Activated T-cell treated with anti-CD3 and anti-CD28 coated beads for 4 hours (primary cell): ENCODE results near the gene TPPP.
A peak's percentile ranks its signal among the peaks of the same experiment; 100 is the strongest.
"Not testable (repeated sequence)": the region's sequence is repeated elsewhere in the genome, so short reads cannot be mapped to it uniquely, and the experiment has no call there.

ENCODE experiments used
- DNase-seq: peaks from one replicate; pipeline ENCODE4 v3.0.0-alpha.2; 2020

Gene TPPP

GRCh38 chr5:693271-694041 is at the start of gene TPPP:
Gene TPPP (minus strand): TSS chr5:693352. CDS start chr5:678060, 15,292 bp downstream.
- DNase-seq: peak; percentile 75

DNA sequence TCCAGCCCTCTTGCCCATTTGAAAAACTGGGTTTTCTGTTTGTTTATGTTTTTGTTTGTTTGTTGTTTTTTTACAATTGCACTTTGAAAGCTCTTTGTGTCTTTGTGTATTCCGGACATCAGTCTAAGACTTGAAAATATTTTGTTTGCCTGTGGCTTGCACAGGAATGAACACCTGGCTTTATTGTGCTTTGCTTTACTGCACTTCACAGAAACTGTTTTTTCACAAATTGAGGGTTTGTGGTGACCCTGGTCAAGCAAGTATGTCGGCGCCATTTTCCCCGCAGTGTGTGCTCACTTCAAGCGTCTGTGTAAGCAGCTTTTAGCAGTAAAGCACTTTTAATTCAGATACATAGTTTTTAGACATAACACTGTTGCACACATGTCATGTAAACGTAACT is 49.1 kb upstream of the TPPP start:
- DNase-seq: not testable (repeated sequence)

GRCh38 chr5:734145-734544 is 41.0 kb upstream of the TPPP start:
- DNase-seq: not testable (repeated sequence)

DNA sequence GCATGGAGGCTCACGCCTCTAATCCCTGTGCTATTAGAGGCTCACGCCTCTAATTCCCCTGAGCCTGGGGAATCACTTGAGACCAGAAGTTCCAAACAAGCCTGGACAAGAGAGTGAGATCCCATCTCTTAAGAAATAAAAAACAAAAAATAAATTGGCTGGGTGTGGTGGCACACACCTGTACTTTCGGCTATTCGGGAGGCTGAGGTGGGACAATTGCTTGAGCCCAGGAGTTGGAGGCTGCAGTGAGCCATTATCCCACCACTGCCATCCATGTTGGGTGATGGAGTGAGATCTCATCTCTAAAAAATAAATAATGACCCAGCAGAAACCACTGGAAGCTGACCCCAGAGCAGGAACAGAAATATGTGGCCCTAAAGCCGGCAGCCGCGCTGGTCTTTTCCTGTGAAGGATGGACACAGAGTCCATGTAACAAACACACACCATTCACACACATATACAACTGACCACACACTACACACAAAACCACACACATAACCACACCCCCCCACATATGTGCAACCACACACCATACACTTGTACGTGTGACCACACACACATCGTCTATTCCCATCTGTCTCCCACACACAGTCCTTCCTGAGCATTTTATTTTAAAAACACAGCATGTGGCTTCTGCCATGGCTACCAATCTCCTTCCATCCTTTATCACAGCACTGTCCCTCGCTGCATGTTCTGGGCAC is 39.8 kb upstream of the TPPP start:
- DNase-seq: not testable (repeated sequence)

GRCh38 chr5:729225-729624 is 36.1 kb upstream of the TPPP start:
- DNase-seq: not testable (repeated sequence)

- not testable (repeated sequence) for DNase-seq
Measured at GRCh38 chr5:727087-727486, 33.9 kb upstream of the TPPP start.

DNA sequence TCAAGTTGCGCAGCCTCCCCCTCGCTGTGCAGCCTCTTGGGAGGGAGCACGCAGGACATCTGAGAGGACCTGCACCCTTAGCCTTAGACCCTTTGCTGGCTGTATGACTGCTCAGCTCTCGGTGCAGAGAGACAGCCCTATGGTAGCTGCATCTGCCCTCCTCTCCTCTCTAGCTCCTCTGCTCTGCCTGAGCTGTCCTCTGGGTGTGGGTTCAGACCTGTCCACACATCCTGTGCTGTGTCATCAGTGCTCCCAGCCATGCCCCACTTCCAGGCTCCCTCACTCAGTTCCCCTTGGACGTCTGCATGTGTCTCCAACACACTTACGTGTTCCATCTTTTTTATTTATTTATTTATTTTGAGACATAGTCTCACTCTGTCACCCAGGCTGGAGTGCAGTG is 30.7 kb upstream of the TPPP start:
- DNase-seq: not testable (repeated sequence)

DNA sequence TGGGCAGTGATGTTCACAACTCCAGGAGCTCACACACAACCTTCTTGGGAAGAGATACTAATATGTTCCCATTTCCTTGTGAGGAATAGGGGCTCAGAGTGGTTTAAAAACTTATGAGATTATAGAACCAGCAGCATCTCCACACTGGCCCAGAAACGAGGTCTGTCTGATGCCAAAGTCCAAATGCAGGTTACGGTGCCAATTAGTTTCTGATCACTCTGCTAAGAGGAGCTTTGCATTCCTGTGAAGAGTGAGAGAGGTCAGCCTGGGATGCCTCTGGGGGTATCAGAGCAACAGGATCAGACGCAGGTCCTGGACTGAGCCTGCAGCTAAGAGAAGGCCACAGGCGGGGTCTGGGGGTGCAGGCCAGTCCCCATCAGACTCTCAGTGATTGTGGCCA is 30.2 kb upstream of the TPPP start:
- not testable (repeated sequence) for DNase-seq

DNA sequence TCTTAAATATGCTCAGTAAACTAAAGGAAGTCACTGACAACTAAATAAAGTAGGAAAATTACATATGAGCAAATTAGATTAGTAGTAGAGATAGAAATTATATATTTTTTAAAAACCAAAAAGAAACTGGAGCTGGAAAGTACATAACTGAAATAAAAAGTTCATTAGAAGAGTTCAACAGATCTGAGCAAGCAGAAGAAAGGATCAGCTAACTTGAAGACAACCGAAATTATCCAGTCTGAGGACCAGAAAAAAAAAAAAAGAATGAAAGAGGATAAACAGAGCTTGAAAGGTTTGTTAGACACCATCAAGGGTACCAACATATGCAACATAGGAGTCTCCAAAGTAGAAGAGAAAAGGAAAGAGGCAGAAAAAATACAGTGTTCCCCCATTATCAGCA is 26.2 kb upstream of the TPPP start:
- DNase-seq: not testable (repeated sequence)

- no peak for DNase-seq
Measured at GRCh38 chr5:717143-717542, 24.0 kb upstream of the TPPP start.

DNA sequence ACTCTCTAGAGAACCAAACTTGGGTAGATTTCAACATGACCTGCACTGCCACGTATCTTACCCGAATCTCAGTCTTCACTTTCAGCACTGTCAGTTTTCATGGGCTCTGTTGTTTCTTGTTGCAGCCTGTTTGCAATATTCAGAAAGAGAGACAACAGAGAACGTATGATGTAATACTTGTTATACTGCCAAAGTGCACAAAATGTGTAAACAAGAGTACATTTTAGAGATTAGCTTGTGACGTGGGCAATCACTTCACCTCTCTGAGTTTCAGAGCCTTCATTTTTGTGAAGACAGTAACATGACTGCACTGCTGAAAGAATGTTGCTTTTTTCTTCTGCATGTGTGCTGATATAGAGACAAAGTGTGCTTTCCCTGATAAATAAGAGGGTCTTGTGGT is 23.6 kb upstream of the TPPP start:
- DNase-seq: not testable (repeated sequence)

- DNase-seq: not testable (repeated sequence)
Measured at GRCh38 chr5:715636-716035, 22.5 kb upstream of the TPPP start.

GRCh38 chr5:714215-715118 is 21.3 kb upstream of the TPPP start:
- DNase-seq: not testable (repeated sequence)

DNA sequence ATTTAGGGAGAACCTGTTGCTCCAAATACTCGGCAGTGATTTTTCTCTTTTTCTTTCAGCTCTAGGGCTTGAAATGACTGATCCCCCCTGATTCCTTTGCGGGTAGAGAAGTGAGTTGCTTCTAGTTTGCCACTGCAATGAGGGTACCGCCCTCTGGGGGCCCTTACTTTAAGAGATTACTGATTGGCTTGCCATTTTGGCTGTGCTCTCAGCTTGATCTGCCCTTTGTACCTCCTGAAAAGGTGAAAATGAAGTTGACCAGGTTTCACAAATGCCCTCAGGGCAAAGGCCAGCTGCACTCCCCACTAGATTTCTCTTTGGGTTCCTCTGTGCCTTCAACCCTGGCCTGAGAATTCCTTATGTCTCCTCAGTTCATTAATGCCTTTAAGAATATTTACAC is 20.5 kb upstream of the TPPP start:
- not testable (repeated sequence) for DNase-seq

DNA sequence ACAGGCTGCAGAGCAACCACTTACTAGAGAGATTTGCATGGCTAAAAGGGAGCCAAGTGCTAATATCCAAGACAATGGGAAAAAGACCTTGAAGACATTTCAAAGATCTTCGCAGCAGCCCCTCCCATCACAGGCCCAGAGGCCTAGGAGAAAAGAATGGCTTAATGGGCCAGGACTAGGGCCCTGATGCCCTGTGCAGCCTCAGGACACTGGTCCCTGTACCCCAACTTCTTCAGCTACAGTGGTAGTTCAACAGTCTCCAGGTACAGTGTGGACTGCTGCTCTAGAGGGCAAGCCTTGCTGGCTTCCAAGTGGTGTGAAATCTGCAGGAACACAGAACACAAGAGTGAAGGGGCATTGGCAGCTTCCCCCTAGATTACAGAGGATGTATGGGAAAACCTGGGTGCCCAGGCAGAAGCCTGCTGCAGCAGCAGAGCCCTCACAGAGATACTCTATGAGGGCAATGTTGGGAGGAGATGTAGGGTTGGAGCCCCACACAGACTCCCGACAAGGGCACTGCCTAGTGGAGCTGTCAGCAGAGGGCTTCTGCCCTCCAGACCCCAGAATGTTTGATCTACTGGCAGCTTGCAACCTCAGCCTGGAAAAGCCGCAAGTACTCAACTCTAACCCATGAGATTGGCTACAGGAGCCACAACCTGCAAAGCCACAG is 15.8 kb upstream of the TPPP start:
- DNase-seq: not testable (repeated sequence)

DNA sequence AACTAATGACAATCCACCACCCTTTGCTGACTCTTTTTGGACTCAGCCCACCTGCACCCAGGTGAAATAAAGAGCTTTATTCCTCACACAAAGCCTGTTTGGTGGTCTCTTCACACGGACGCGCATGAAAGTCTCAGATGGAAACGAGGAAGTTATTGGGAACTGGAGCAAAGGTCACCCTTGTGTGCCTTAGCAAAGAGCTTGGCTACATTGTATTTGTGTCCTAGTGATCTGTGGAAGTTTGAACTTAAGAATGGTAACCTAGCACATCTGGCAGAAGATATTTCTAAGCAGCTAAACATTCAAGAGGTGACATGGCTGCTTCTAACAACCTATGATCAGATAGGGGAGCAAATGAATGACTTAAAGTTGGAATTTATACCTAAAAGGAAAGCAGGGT is 15.2 kb upstream of the TPPP start:
- DNase-seq: not testable (repeated sequence)

- not testable (repeated sequence) for DNase-seq
Measured at GRCh38 chr5:706127-706526, 13.0 kb upstream of the TPPP start.

DNA sequence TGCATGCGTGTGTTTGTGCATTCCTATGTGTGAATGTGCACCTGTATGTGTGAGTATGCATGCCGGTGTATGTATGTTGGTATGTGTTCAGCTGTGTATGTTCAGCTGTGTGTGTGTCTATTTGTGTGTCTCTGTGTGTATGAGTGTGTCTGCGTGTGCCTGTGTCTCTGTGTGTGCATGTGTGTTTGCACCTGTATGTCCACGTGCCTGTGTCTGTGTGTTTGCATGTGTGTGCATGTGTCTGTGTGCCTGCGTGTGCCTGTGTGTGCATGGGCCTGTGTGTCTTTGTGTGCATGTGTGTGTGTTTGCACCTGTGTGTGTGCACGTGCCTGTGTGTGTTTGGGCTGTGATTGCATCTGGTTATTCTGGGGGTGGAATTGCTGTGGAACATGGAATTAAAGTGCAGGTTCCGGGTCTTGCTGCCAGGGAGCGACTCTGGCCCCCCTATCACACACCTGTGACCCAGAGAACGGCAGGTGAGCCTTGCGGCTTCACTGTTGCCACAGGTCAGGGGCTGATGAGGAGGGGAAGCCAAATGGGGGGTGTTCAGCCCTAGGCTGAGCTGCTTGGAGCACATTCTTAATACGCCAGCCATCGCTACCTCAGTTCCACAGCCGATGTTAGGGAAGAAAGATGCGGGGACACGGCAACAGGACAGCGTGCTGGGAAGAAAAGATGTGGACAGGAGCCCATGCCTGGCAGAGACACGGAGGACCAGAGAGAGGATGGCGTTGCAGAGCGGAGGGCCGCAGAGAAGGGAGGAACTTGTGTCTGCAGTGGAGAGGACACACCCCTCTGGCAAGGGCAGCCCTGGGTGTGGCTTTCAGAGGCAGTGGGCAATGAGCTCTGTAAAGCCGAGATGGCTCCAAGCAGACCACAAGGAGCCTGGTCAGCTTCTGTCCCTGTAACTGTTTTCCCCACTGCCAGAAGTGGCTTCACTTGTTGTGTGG is 3.9 kb upstream of the TPPP start:
- not testable (repeated sequence) for DNase-seq

GRCh38 chr5:696191-696590 is 3.0 kb upstream of the TPPP start:
- DNase-seq: not testable (repeated sequence)

- not testable (repeated sequence) for DNase-seq
Measured at GRCh38 chr5:695475-695874, 2.3 kb upstream of the TPPP start.

- not testable (repeated sequence) for DNase-seq
Measured at GRCh38 chr5:694042-694431, 885 bp upstream of the TPPP start.
